ENCODE data around the gene BLVRA.

DNA sequence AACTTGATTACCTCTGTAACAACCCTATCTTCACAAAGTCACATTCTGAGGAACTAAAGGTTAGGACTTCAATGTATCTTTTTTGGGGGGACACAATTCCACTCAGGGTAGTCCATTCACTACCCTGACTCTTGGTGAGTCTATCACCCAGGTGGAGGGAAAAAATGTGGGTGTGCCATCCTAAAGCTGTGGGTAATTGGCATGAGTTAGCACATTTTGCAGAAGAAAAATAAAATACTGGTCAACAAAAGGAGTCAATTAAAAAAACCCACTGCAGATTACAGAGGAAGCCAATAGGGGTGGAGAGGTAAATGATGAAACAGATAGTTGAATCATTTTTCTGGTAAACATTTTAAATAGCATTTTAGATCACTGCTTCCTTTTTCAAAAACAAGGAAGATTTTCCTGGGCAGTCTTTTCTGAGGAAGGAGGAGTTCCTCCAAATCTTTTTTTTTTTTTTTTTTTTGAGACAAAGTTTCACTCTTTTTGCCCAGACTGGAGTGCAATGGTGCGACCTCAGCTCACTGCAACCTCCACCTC lies 5.1 kb upstream of the BLVRA start:
- TF ChIP-seq, protein P1, sequence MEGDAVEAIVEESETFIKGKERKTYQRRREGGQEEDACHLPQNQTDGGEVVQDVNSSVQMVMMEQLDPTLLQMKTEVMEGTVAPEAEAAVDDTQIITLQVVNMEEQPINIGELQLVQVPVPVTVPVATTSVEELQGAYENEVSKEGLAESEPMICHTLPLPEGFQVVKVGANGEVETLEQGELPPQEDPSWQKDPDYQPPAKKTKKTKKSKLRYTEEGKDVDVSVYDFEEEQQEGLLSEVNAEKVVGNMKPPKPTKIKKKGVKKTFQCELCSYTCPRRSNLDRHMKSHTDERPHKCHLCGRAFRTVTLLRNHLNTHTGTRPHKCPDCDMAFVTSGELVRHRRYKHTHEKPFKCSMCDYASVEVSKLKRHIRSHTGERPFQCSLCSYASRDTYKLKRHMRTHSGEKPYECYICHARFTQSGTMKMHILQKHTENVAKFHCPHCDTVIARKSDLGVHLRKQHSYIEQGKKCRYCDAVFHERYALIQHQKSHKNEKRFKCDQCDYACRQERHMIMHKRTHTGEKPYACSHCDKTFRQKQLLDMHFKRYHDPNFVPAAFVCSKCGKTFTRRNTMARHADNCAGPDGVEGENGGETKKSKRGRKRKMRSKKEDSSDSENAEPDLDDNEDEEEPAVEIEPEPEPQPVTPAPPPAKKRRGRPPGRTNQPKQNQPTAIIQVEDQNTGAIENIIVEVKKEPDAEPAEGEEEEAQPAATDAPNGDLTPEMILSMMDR (conservative IDR thresholded peaks at IDR 0.05; ENCODE audit: low read depth, low read length) = no peak
- no peak for TF ChIP-seq EZH2 (IDR thresholded peaks at IDR 0.05; ENCODE audit: low read length, unreplicated experiment)
